Measurements from ENCODE around the gene BTRC.
"Not testable (repeated sequence)": the region's sequence is repeated elsewhere in the genome, so short reads cannot be mapped to it uniquely, and the experiment has no call there.

BTRC gene

GRCh38 chr10:101353692-101354327 is at the start of gene BTRC:
TSS of gene BTRC (plus strand) at chr10:101354165. CDS start at chr10:101354181, 16 bp downstream.
- peak; percentile 100 for DNase-seq (ENCODE audit: low read depth, low spot score)

- no peak for DNase-seq (ENCODE audit: low read depth, low spot score)
Observed at GRCh38 chr10:101304316-101304715, 49.6 kb upstream of the BTRC start.

- DNase-seq (ENCODE audit: low read depth, low spot score) = peak; percentile 37
Observed at GRCh38 chr10:101305320-101306241, 48.4 kb upstream of the BTRC start.

- no peak for DNase-seq (ENCODE audit: low read depth, low spot score)
Observed at GRCh38 chr10:101308051-101308450, 45.9 kb upstream of the BTRC start.

GRCh38 chr10:101310529-101311184 is 43.3 kb upstream of the BTRC start:
- peak; percentile 46 for DNase-seq (ENCODE audit: low read depth, low spot score)

- DNase-seq (ENCODE audit: low read depth, low spot score) = peak; percentile 67
Observed at GRCh38 chr10:101311185-101312066, 42.5 kb upstream of the BTRC start.

GRCh38 chr10:101319241-101319915 is 34.6 kb upstream of the BTRC start:
- DNase-seq (ENCODE audit: low read depth, low spot score) = peak; percentile 63

GRCh38 chr10:101321073-101321472 is 32.9 kb upstream of the BTRC start:
- no peak for DNase-seq (ENCODE audit: low read depth, low spot score)

- DNase-seq (ENCODE audit: low read depth, low spot score) = no peak
Observed at GRCh38 chr10:101322266-101323108, 31.5 kb upstream of the BTRC start.

- DNase-seq (ENCODE audit: low read depth, low spot score) = no peak
Observed at GRCh38 chr10:101323495-101323894, 30.5 kb upstream of the BTRC start.

GRCh38 chr10:101327454-101327853 is 26.5 kb upstream of the BTRC start:
- not testable (repeated sequence) for DNase-seq (ENCODE audit: low read depth, low spot score)

- DNase-seq (ENCODE audit: low read depth, low spot score) = no peak
Observed at GRCh38 chr10:101329341-101330032, 24.5 kb upstream of the BTRC start.

GRCh38 chr10:101330231-101330630 is 23.7 kb upstream of the BTRC start:
- no peak for DNase-seq (ENCODE audit: low read depth, low spot score)

- DNase-seq (ENCODE audit: low read depth, low spot score) = no peak
Observed at GRCh38 chr10:101330631-101331225, 23.2 kb upstream of the BTRC start.

- no peak for DNase-seq (ENCODE audit: low read depth, low spot score)
Observed at GRCh38 chr10:101331956-101332355, 22.0 kb upstream of the BTRC start.

GRCh38 chr10:101334259-101334658 is 19.7 kb upstream of the BTRC start:
- not testable (repeated sequence) for DNase-seq (ENCODE audit: low read depth, low spot score)

- DNase-seq (ENCODE audit: low read depth, low spot score) = no peak
Observed at GRCh38 chr10:101336382-101336781, 17.6 kb upstream of the BTRC start.

GRCh38 chr10:101337836-101338235 is 16.1 kb upstream of the BTRC start:
- no peak for DNase-seq (ENCODE audit: low read depth, low spot score)

- DNase-seq (ENCODE audit: low read depth, low spot score) = no peak
Observed at GRCh38 chr10:101341438-101341837, 12.5 kb upstream of the BTRC start.
